ENCODE measurements around the gene BSCL2.
"Not testable (repeated sequence)": the region's sequence is repeated elsewhere in the genome, so short reads cannot be mapped to it uniquely, and the experiment has no call there.

Gene BSCL2

GRCh38 chr11:62707277-62707861 is at the start of gene BSCL2, which contains the start of gene GNG3:
TSS of gene BSCL2 (minus strand) at chr11:62707424. CDS start at chr11:62707195, 229 bp downstream.
TSS of gene GNG3 (plus strand) at chr11:62707676. CDS start at chr11:62708296, 620 bp downstream.
- no peak for DNase-seq

GRCh38 chr11:62755086-62755615 is 47.9 kb upstream of the BSCL2 start:
- DNase-seq: no peak

- DNase-seq: peak; percentile 99
Measured at GRCh38 chr11:62753736-62754603, 46.7 kb upstream of the BSCL2 start, which contains the start of gene ZBTB3. TSS of gene ZBTB3 (minus strand) at chr11:62754160. CDS start at chr11:62753664, 496 bp downstream.

- no peak for DNase-seq
Measured at GRCh38 chr11:62752994-62753735, 45.9 kb upstream of the BSCL2 start.

GRCh38 chr11:62752177-62752785 is 45.1 kb upstream of the BSCL2 start:
- DNase-seq: no peak

GRCh38 chr11:62749931-62750330 is 42.7 kb upstream of the BSCL2 start:
- not testable (repeated sequence) for DNase-seq

- DNase-seq: no peak
Measured at GRCh38 chr11:62747475-62748160, 40.4 kb upstream of the BSCL2 start.

GRCh38 chr11:62737196-62737595 is 30.0 kb upstream of the BSCL2 start:
- no peak for DNase-seq

GRCh38 chr11:62732830-62733229 is 25.6 kb upstream of the BSCL2 start:
- DNase-seq: no peak

GRCh38 chr11:62730076-62730475 is 22.9 kb upstream of the BSCL2 start:
- DNase-seq: not testable (repeated sequence)

GRCh38 chr11:62728171-62728988 is 21.2 kb upstream of the BSCL2 start, which contains the start of gene TTC9C:
TSS of gene TTC9C (plus strand) at chr11:62728486. CDS start at chr11:62728849, 363 bp downstream.
- DNase-seq: peak; percentile 81

- DNase-seq: peak; percentile 92
Measured at GRCh38 chr11:62727872-62728170, 20.6 kb upstream of the BSCL2 start.

GRCh38 chr11:62727165-62727871 is 20.1 kb upstream of the BSCL2 start, which contains the start of gene HNRNPUL2:
TSS of gene HNRNPUL2 (minus strand) at chr11:62727457. CDS start at chr11:62727156, 301 bp downstream.
- DNase-seq: peak; percentile 99

- DNase-seq: no peak
Measured at GRCh38 chr11:62726915-62727164, 19.6 kb upstream of the BSCL2 start.

- DNase-seq: no peak
Measured at GRCh38 chr11:62726156-62726914, 19.1 kb upstream of the BSCL2 start.

- no peak for DNase-seq
Measured at GRCh38 chr11:62725646-62726045, 18.4 kb upstream of the BSCL2 start.

GRCh38 chr11:62724171-62724570 is 16.9 kb upstream of the BSCL2 start:
- DNase-seq: no peak

- no peak for DNase-seq
Measured at GRCh38 chr11:62721994-62722393, 14.8 kb upstream of the BSCL2 start.

- DNase-seq: no peak
Measured at GRCh38 chr11:62719302-62719978, 12.2 kb upstream of the BSCL2 start.
